Loucy (cell line): ENCODE data around the gene BCKDHB.

Experiments
- H2AFZ ChIP-seq: fragments of 200-600 bp; sonication (generic); 2 replicates; pipeline ENCODE4 v1.6.0; 2016; ENCODE audit warnings: antibody characterized with exemption, mild to moderate bottlenecking, low read length, moderate library complexity
- H3F3A ChIP-seq: fragments of 200-600 bp; 2 replicates; pipeline ENCODE4 v1.6.0; 2016; ENCODE audit warnings: antibody characterized with exemption, low read depth, mild to moderate bottlenecking
- H3K27me3 ChIP-seq: fragments of 200-600 bp; sonication (generic); 2 replicates; pipeline ENCODE4 v1.6.1; 2014; ENCODE audit warnings: low read length, mild to moderate bottlenecking; ENCODE audit not compliant: insufficient read depth, poor library complexity, severe bottlenecking
- H3K36me3 ChIP-seq: fragments of 200-600 bp; sonication (generic); 2 replicates; pipeline ENCODE4 v1.6.1; 2016; ENCODE audit warnings: low read length; ENCODE audit not compliant: insufficient read depth
- H3K4me1 ChIP-seq: fragments of 200-600 bp; sonication (generic); 2 replicates; pipeline ENCODE4 v1.5.1; 2014; ENCODE audit warnings: low read length, mild to moderate bottlenecking; ENCODE audit not compliant: insufficient read depth, poor library complexity, severe bottlenecking
- H3K4me2 ChIP-seq: fragments of 200-600 bp; sonication (generic); 2 replicates; pipeline ENCODE4 v1.6.0; 2014; ENCODE audit warnings: antibody characterized with exemption, low read length, low read depth, mild to moderate bottlenecking; ENCODE audit not compliant: poor library complexity, severe bottlenecking
- H3K4me3 ChIP-seq: fragments of 200-600 bp; sonication (generic); 2 replicates; pipeline ENCODE4 v1.5.1; 2014; ENCODE audit warnings: low read length, mild to moderate bottlenecking, mixed read lengths; ENCODE audit not compliant: poor library complexity, severe bottlenecking
- H3K79me2 ChIP-seq: fragments of 200-600 bp; sonication (generic); 2 replicates; pipeline ENCODE4 v1.6.1; 2014; ENCODE audit warnings: low read length; ENCODE audit not compliant: insufficient read depth
- H3K9ac ChIP-seq: fragments of 200-600 bp; sonication (generic); 2 replicates; pipeline ENCODE4 v1.6.0; 2014; ENCODE audit warnings: mild to moderate bottlenecking, low read depth, low read length, moderate library complexity; ENCODE audit not compliant: poor library complexity, severe bottlenecking
- H3K9me2 ChIP-seq: fragments of 200-600 bp; sonication (generic); replicated peaks from 2 replicates; pipeline ENCODE4 v1.6.1; 2016; ENCODE audit warnings: low read depth, low read length, mixed read lengths
- H3K9me3 ChIP-seq: fragments of 200-600 bp; sonication (generic); 2 replicates; pipeline ENCODE4 v1.6.1; 2014; ENCODE audit warnings: mild to moderate bottlenecking, antibody characterized with exemption, low read length, low read depth; ENCODE audit not compliant: insufficient read depth
- H4K20me1 ChIP-seq: fragments of 200-600 bp; sonication (generic); 2 replicates; pipeline ENCODE4 v1.6.0; 2014; ENCODE audit warnings: antibody characterized with exemption, low read length, mild to moderate bottlenecking; ENCODE audit not compliant: insufficient read depth, poor library complexity, severe bottlenecking
- CTCF ChIP-seq: fragments of 200-600 bp; sonication (generic); conservative IDR thresholded peaks from 2 replicates; pipeline ENCODE4 v1.5.1; 2014; ENCODE audit warnings: mild to moderate bottlenecking, antibody characterized with exemption, low read length
- EZH2phosphoT487 ChIP-seq: fragments of 200-600 bp; IDR thresholded peaks from 2 replicates; pipeline ENCODE4 v1.6.1; 2018; ENCODE audit warnings: antibody characterized with exemption, mild to moderate bottlenecking, moderate library complexity, borderline replicate concordance

The BCKDHB gene

GRCh38 chr6:80170433-80170832 lies 64.0 kb downstream of the BCKDHB start:
- Histone ChIP-seq H2AFZ (no peak overlapping the region), H3K27me3 (no peaks in the 10 kb centered on the region), H3F3A (no peaks in the 10 kb centered on the region), H3K4me2 (no peak overlapping the region), H3K79me2 (no peaks in the 10 kb centered on the region), H3K4me1 (peaks cover 6% of the 10 kb centered on the region), H3K9me3 (no peaks in the 10 kb centered on the region), H3K4me3 (no peak overlapping the region), H3K9ac (no peak overlapping the region), H3K36me3 (peaks cover 12% of the 10 kb centered on the region; the same call in 1 of the 2 replicates), H3K9me2 (no peaks in the 10 kb centered on the region), H4K20me1 (no peaks in the 10 kb centered on the region)
- TF ChIP-seq EZH2phosphoT487 (no peak), CTCF (no peak)

GRCh38 chr6:80173411-80173810 lies 66.9 kb downstream of the BCKDHB start:
- H3K9me2 ChIP-seq, result no peaks in the 10 kb centered on the region
- no peak overlapping the region for H2AFZ ChIP-seq
- no peaks in the 10 kb centered on the region for H4K20me1 ChIP-seq
- H3K4me3 ChIP-seq, result no peak overlapping the region
- H3K4me1 ChIP-seq, result peaks cover 6% of the 10 kb centered on the region
- no peaks in the 10 kb centered on the region for H3F3A ChIP-seq
- no peaks in the 10 kb centered on the region for H3K9me3 ChIP-seq
- H3K4me2 ChIP-seq, result no peak overlapping the region
- H3K27me3 ChIP-seq, result no peaks in the 10 kb centered on the region
- TF ChIP-seq EZH2phosphoT487 (no peak), CTCF (no peak)
- H3K79me2 ChIP-seq, result no peaks in the 10 kb centered on the region
- H3K9ac ChIP-seq, result no peak overlapping the region
- peaks cover 12% of the 10 kb centered on the region; the same call in 1 of the 2 replicates for H3K36me3 ChIP-seq

- Histone ChIP-seq H3K79me2 (no peaks in the 10 kb centered on the region), H2AFZ (no peak overlapping the region), H3K9me2 (no peaks in the 10 kb centered on the region), H3K4me1 (peaks cover 6% of the 10 kb centered on the region), H3K36me3 (peaks cover 7% of the 10 kb centered on the region; the same call in 1 of the 2 replicates), H3F3A (no peaks in the 10 kb centered on the region), H3K9ac (no peak overlapping the region), H3K4me3 (no peak overlapping the region), H3K4me2 (no peak overlapping the region), H4K20me1 (no peaks in the 10 kb centered on the region), H3K9me3 (no peaks in the 10 kb centered on the region), H3K27me3 (no peaks in the 10 kb centered on the region)
- no peak for TF ChIP-seq EZH2phosphoT487
- no peak for TF ChIP-seq CTCF
These were observed 68.6 kb downstream of the BCKDHB start for GRCh38 chr6:80174900-80175572.
